GM12873 (cell line): ENCODE measurements around the gene SRP72.

Experiments
- TF ChIP-seq, protein P1 (sequence below): IDR thresholded peaks from 2 replicates; pipeline ENCODE4 v1.5.1; 2012; ENCODE audit warnings: low read depth, mild to moderate bottlenecking, moderate library complexity, low read length, control low read depth; ENCODE audit not compliant: insufficient read depth; ENCODE audit errors: missing control alignments

SRP72 gene

DNA sequence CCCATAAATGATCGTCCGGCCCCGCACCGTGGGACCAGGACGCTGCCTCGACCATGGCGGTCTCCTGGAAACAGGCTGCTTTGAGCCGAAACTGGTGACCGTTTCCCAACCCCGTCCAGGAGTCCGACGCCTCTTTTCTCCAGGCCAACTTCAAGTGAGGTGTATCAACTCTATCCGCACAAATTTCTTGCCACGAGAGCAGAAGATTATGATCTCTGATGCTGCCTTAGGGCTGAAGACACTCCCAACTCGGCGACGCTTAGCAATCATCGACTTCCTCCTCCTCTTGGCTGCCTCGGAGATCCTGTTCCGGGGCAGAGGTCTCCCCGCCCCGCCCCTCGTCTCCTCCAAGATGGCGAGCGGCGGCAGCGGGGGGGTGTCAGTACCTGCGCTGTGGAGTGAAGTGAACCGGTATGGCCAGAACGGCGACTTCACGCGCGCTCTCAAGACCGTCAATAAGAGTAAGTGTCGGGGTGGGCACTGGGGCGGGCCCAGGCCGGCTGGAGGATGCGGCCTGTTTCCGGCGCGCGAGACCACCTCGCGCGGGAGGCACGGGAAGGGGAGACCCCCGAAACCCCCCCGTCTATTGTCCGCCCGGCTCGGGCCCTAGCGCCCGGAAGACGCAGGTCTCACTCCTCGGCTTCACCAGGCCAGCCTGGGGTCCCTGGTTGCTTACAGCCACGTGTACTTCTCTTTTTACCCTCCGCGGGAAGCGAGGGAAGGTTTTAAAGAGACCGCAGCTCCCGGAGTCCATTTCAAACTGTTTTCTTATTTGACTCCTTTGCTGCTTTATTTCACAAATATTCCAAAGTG lies at the start of gene SRP72:
Gene SRP72 (plus strand): TSS at position 334 of the 813 bp plus-strand sequence. CDS start 19 bp downstream, at position 353.
- TF ChIP-seq, protein P1, sequence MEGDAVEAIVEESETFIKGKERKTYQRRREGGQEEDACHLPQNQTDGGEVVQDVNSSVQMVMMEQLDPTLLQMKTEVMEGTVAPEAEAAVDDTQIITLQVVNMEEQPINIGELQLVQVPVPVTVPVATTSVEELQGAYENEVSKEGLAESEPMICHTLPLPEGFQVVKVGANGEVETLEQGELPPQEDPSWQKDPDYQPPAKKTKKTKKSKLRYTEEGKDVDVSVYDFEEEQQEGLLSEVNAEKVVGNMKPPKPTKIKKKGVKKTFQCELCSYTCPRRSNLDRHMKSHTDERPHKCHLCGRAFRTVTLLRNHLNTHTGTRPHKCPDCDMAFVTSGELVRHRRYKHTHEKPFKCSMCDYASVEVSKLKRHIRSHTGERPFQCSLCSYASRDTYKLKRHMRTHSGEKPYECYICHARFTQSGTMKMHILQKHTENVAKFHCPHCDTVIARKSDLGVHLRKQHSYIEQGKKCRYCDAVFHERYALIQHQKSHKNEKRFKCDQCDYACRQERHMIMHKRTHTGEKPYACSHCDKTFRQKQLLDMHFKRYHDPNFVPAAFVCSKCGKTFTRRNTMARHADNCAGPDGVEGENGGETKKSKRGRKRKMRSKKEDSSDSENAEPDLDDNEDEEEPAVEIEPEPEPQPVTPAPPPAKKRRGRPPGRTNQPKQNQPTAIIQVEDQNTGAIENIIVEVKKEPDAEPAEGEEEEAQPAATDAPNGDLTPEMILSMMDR: no peak

- TF ChIP-seq, protein P1: no peak
Observed at GRCh38 chr4:56424176-56424575, 43.2 kb upstream of the SRP72 start.

DNA sequence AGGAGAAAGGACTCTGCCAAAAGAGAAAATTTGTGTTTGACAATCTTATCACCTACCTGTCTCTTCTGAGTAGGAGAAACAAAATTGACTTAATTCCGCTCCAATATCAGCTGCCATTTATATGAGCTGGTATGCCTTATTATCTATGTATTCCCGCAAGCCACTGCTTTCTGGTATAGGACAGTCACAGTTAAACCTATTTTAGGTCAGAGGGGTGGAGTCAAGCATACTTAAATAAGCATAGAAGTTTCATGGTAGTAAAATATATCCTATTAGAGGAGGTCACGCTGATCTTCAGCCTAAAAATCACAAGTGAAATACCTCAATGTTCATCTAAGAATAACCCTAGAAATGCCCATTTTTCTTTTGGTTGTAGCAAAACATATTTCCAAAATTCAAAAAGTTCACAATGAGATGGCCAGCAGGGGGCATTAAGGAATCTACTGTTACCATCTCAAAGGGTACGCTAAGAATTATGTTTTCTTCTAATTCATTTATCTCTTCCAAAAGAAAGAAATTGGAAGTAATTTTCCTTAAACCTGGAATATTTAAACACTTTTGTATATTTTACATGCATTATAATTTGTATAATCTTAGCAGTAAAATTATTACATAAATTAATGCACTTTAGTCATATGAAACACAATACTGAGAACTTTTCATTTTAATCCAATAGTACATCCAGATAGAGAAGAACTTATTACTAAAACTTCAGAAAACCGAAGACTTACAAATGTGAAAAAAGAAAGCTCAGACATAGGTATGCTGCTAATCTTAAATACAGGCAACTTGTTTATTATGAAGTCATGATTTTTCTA lies 42.5 kb upstream of the SRP72 start:
- TF ChIP-seq, protein P1: peak; percentile 45

DNA sequence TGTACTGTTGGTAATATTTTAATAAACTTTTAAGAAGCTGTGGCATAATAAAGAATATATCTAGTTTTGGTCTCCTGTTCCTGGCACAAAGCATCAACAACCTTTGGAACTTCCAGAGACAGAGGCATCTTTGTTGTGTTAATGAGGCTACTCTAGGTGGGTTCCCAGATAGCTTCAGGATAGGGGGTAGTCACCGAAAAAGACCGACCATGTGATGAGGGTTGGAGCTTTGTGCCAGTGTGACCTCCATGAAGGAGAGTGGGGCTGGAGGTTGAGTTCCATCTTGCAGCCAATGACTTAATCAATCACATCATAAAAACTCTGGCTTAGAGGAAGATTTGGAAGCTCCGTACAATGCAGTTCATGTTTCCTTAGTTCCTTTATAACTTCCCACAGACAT lies 41.9 kb upstream of the SRP72 start:
- TF ChIP-seq, protein P1: no peak

GRCh38 chr4:56426273-56426672 lies 41.1 kb upstream of the SRP72 start:
- TF ChIP-seq, protein P1: no peak

- TF ChIP-seq, protein P1: no peak
Observed at GRCh38 chr4:56427179-56427578, 40.2 kb upstream of the SRP72 start.

GRCh38 chr4:56430203-56430602 lies 37.2 kb upstream of the SRP72 start:
- TF ChIP-seq, protein P1: no peak
